NOMO-1 treated with dmso at 0.1 percent for 144 hours (cell line): ENCODE results near the gene ADCY2.

Source experiments
- DNase-seq: peaks from one replicate; lab custom pipeline; 2025; ENCODE audit not compliant: unreplicated experiment; lab: John Stamatoyannopoulos, UW

ADCY2 gene

GRCh38 chr5:7436521-7436920 lies 40.6 kb downstream of the ADCY2 start:
- DNase-seq: no peak

GRCh38 chr5:7437836-7438235 lies 41.9 kb downstream of the ADCY2 start:
- no peak for DNase-seq

GRCh38 chr5:7445068-7445467 lies 49.1 kb downstream of the ADCY2 start:
- no peak for DNase-seq

- DNase-seq: no peak
Measured at GRCh38 chr5:7445831-7446230, 49.9 kb downstream of the ADCY2 start.

GRCh38 chr5:7446913-7447312 lies 51.0 kb downstream of the ADCY2 start:
- no peak for DNase-seq

- no peak for DNase-seq
Measured at GRCh38 chr5:7453947-7454346, 58.0 kb downstream of the ADCY2 start.

GRCh38 chr5:7456206-7456605 lies 60.3 kb downstream of the ADCY2 start:
- DNase-seq: no peak

GRCh38 chr5:7461371-7461770 lies 65.4 kb downstream of the ADCY2 start:
- DNase-seq: no peak

- DNase-seq: no peak
Measured at GRCh38 chr5:7462758-7463157, 66.8 kb downstream of the ADCY2 start.

- no peak for DNase-seq
Measured at GRCh38 chr5:7464182-7464581, 68.2 kb downstream of the ADCY2 start.

- DNase-seq: no peak
Measured at GRCh38 chr5:7467179-7467578, 71.2 kb downstream of the ADCY2 start.

GRCh38 chr5:7468742-7469141 lies 72.8 kb downstream of the ADCY2 start:
- DNase-seq: no peak

GRCh38 chr5:7471710-7472109 lies 75.8 kb downstream of the ADCY2 start:
- no peak for DNase-seq

GRCh38 chr5:7473115-7473514 lies 77.2 kb downstream of the ADCY2 start:
- DNase-seq: no peak

- no peak for DNase-seq
Measured at GRCh38 chr5:7473668-7474215, 77.8 kb downstream of the ADCY2 start.

GRCh38 chr5:7474821-7475403 lies 79.0 kb downstream of the ADCY2 start:
- no peak for DNase-seq

- no peak for DNase-seq
Measured at GRCh38 chr5:7478459-7478858, 82.5 kb downstream of the ADCY2 start.

- DNase-seq: no peak
Measured at GRCh38 chr5:7488734-7489133, 92.8 kb downstream of the ADCY2 start.

- DNase-seq: no peak
Measured at GRCh38 chr5:7492371-7492770, 96.4 kb downstream of the ADCY2 start.

GRCh38 chr5:7493081-7493480 lies 97.1 kb downstream of the ADCY2 start:
- no peak for DNase-seq

- no peak for DNase-seq
Measured at GRCh38 chr5:7493622-7494021, 97.7 kb downstream of the ADCY2 start.

- DNase-seq: no peak
Measured at GRCh38 chr5:7494481-7495130, 98.7 kb downstream of the ADCY2 start.

- DNase-seq: no peak
Measured at GRCh38 chr5:7495131-7495517, 99.2 kb downstream of the ADCY2 start.
